GM19035 (cell line): ENCODE data around the gene MREG.
"Not testable (repeated sequence)": the region's sequence is repeated elsewhere in the genome, so short reads cannot be mapped to it uniquely, and the experiment has no call there.

Experiments
- ATAC-seq: cut with Tn5 transposase; IDR thresholded peaks from one replicate; pipeline ENCODE4 v1.9.1; 2021; ENCODE audit not compliant: unreplicated experiment

MREG gene

DNA sequence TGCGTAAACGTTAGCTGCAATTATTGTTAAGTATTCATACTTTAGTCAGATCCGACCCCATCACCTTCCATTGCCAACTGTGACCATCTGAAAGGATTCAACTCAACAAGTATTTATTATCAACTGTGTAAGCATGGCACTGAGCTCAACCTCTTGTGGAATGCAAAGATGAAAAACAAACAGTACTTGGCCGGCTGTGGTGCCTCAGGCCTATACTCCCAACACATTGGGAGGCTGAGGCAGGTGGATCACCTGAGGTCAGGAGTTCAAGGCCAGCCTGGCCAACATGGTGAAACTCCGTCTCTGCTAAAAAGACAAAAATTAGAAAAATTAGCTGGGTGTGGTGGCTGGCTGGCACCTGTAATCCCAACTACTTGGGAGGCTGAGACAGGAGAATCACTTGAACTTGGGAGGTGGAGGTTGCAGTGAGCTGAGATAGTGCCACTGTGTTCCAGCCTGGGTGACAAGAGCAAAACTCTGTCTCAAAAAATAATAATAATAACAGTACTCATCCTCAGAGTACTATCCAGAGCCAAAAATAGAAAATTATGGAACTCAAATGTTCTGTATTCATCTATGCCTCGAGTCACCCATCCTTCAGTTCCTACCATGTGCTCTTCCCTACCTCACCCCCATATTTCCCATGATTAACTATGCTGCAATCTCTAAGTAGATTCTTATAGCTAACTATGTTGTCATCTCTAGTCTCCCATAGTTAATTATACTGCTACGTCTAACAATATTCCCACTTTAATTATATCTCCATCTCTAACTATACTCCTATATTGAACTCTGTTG lies 8.6 kb upstream of the MREG start:
- no peak for ATAC-seq

DNA sequence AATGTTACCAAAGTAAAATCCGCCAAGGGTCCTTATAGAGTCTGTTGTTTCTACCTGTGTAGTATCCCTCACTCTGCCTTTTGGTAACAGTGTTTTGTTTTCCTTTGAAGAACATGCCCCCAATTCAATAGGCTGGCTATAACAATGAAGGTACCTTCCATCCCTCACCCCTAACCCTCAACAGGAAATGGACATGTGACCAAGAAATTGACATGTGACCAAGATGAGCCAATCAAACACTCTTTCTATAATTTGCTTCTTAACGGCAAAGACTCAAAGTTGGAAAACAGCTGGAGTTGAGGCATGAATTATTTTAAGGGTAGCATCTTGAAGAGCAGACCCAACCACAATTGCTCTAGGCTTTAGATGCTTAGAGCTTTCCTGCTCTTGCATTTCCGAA lies 5.4 kb upstream of the MREG start:
- ATAC-seq: no peak

DNA sequence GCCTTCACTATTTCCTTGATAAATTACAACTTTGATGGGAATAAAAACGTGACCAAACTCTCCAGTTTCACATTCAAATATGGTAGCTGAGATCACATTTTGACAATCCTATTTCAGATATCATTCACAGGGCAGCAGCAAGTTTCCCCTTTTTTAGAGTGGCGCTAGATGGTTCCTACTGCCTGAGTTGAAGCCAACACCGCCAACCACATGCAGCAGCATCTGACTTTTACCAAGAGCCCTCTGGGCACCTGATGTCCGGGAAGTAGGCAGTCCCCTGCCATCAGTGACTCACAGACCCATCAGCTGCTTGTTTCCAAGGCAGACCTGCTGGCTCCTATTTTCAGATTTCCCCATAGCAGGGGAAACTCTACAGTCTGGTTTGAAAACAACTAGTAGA lies 4.0 kb upstream of the MREG start:
- no peak for ATAC-seq

DNA sequence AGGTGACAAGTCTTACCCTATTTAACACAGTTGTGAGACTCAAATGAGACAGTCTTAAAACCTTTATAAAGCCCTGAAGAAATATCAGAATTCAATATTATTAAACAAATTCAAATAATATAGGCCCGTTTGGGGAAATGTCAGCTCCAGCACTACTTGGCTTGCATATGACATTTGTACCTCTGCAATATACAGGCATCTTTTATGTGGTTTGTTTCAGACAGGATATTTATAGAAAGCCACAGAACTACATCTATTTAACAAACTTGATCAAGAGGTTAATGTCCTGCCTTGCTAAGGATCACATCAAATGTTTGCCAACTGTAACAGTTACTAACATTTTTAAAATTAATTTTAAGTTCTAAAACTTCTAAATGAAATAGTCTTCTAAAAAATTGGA lies 3.2 kb upstream of the MREG start:
- ATAC-seq: no peak

DNA sequence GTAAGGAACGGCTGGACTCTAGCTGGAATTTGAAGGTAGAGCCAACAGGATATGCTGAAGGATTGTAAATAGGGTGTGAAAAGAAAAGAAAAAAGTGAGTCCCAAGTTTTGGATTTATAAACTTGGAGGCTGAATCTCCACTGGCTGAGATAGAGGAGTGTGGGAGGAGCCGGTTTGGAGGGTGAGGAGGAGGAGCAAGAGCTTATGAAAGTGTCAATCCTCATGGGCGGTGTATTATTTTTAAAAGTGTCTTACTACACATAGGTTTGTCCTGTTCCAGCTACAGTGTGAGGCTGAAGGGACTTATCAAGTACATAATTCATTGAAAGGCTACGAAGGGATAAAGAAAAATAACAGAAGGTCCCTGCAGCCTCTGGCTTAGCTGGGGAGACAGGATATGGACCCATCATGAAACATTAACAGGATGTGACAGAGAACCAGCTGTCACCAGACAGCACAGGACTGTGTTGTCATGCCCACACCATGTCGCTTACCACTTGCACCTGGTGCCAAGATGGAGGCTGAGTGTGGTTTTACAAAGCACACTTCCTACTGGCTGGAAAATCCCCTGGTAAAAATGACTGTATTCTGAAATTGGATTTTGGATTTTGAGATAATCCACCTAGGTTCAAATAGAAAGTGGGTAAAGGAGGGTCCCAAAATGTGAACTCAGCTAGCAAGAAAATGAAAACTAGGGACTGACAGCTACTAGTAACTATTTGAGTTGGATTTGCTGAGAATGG lies 2.5 kb upstream of the MREG start:
- ATAC-seq: peak; percentile 77

DNA sequence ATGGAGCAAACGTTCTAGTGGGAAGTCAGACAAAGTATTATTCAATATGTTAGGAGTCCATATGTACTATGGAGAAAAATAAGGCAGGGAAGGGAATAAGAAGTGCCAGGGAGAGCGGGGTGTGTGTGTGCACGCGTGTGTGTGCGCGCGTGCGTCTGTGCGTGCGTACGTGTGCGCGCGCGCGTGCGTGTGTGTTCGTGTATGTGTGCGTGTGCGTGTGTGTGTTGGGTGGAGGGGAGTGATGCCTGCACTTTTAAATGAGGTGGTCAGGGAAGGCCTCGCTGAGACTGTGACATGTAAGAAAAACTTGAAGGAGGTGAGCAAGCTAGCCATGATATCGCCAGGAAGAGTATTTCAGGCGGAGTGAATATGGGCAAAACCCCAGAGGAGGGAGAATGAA lies 1.6 kb upstream of the MREG start:
- no peak for ATAC-seq

DNA sequence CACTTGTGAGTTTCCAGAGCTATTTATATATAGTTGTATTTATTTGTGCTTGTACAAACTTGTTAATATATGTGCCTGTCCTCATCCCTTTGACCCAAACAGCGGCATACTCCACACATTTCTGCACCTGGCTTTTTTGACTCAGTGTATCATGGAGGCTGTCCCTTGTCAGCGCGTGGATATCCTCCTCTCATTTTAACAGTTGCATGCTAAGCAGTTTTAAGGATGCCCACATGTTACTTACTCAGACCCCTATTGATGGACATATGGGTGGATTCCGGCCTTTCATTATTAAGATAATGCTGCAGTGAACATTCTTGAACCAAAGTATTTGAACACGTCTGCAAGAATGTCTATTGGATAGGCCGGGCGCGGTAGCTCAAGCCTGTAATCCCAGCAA lies 655 bp upstream of the MREG start:
- no peak for ATAC-seq

DNA sequence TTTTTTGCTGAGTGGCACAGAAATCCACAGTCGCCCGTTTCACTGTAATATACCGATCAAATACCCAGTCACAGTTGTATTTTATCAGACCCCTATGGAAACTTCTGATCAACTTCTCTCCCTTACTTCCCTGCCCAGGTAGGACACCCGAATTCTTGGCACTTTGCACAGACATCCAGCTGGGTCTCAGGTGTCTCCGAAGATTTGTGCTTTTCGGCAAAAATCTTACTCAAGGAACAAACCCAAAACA lies 596 bp downstream of the MREG start:
- no peak for ATAC-seq

DNA sequence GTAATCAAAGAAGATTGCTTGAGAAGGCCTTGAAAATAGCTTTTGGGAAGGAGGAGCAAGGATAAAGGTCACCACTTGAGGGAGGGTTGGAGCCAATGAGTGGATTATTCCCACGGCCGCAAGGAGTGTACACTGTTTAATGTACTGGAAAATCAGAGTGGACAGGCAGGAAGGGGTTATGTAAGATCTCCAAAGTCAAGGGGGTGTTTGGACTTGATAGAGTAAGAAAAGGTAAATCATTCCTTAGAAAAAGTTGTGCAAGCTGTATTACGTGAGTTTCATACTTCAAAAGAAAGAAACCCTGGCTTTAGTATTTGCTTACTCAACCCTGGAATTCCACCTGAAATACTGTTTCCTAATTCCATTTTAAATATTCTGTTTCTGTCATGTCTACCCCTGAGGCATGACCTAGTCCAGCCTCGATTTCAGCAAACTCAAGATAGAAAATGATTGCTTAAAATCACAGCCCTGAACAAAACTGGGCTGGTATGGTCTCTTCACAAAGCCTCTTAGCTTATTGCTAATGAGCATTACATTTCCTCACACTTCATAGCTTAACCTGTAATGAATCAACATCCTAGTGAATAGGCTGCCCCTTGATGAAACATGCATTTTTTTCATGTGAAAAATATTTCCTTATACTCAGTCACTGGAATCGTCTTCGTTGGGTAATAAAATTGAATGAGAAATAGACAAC lies 1.1 kb downstream of the MREG start:
- no peak for ATAC-seq

DNA sequence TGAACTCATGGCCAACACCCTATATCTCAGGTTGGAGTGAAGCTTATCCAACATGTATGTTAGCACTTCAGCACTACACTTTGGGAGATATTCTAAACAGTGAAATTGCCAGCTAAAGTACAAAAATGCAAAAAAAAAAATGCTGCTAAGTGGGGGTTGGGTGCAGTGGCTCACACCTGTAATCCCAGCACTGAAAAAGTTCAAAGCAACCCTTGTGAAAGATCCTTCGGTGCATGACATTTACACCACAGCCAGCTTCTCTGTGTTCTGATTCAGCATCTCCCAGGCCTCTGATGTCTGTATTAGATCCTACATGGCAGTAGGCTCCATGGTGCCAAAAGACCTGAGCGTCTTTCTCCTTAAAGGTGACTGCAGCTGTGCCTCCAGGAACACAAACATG lies 4.1 kb downstream of the MREG start:
- not testable (repeated sequence) for ATAC-seq

DNA sequence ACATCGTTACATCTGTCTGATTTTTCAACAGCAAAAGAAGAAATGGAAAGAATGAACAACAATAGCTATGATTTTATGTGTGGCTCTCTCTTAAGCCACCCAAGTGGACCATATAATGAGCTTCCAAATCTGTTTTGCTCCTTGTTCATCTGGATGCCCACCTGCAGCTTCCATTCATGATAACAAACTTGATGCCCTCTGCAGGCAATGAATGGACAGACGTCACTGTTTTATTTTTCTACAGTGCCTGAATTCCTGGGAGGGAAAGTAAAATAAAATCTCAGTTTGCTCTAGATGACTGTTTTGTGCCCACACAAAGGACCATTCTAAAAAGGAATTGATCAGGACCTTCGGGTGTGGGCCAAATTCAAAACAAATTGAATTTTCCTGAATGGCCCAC lies 5.0 kb downstream of the MREG start:
- ATAC-seq: no peak

DNA sequence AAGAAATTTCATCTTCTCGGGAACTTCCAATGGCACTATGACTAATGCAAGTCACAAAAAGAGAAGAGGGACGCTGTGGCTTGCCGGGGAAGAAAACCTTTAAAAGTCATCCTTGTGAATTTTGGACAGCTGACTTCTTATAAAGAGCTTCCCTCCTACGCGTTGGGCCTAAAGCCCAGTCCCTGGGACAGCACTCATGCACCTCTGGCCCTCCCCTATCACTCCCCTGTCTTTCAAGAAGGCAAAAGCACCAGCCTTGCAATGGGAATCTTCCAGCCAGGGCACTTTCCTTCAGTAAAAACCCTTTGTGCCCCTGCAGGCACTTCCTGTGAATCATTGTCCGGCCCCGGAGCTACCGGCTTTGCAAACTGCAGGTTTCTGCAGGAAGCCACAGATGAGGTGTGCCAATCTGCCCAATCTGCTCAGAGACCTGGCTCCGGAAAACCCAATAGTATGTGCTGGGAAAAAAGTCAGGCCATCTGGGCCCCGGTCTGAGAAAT lies 7.1 kb downstream of the MREG start:
- ATAC-seq: peak; percentile 43

DNA sequence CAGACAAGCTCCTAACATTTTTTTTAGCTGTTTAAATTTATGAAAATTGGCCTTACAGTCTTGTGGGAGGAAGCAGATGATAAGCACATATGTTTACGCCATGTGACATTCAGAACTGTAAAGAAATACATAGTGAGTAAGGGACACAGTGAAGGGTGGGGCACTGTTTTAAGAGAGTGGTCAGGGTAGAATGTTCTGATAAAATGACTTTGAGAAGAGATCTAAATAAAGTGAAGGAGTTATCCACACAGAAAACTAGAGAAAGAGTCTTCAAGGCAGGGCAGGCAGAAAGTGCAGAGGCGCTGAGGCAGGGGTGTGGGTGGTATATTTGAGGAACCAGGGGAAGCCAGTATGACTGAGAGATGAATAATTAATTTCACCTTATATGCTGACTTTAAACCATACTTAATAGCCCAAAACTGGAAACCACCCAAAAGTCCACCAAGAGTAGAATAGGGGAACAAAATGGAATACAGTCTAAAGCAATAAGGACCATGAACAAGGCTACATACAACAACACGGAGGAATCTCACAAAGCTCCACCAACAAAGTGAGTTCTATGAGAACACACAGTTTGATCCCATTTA lies 8.6 kb downstream of the MREG start:
- no peak for ATAC-seq

DNA sequence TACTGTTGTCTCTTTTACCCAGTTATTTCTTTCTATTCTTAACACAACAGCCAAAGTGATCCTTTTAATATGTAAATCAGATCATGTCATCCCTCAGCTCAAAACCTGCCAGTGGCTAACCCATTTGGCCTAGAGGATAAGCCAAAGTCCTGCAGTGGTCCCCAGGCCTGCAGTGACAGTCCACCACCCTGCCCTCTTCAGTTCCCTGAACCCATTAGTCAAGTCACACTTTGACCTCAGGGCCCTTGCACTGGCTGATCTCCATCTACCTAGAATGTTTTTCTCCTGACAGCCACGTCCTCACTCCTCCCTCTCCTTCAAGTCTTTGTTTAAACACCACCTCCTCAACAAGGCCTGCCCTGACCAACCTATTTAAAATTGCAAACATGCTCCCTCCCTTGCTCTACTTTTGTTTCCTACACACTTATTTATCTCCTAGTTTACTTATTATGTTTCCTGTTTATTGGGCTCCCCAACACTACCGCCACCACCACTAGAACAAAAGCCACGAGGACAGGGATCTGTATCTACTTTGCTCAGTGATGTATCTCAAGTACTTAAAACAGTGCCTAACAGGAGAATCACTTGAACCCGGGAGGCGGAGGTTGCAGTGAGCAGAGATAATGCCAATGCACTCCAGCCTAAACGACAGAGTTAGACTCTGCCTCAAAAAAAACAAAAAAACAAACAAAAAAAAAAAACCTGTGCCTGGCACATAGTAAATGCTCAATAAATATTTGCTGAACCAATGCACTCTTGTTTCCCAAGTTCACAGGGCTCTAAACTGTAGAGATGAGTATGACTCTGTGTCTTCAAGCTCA lies 9.3 kb downstream of the MREG start:
- no peak for ATAC-seq

DNA sequence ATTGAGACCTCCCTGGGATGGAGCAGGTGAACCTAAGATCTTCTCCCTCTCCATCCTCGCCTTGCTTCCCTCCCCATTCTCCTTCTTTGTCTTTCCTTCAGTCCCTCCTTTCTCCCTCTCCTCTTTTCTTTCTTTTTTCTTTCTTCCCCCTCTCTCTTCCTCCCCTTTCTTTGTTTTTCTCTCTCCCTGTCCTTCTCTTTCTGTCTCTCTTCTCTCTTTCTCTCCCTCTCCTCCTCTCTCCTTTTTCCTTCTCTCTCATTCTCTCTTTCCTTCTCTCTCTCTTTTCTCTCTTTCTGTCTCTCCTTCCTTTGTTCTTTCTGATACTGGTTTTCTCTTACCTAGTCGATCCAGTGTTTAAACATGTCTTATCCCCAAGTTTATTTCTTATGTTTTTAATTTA lies 10.7 kb downstream of the MREG start:
- no peak for ATAC-seq

DNA sequence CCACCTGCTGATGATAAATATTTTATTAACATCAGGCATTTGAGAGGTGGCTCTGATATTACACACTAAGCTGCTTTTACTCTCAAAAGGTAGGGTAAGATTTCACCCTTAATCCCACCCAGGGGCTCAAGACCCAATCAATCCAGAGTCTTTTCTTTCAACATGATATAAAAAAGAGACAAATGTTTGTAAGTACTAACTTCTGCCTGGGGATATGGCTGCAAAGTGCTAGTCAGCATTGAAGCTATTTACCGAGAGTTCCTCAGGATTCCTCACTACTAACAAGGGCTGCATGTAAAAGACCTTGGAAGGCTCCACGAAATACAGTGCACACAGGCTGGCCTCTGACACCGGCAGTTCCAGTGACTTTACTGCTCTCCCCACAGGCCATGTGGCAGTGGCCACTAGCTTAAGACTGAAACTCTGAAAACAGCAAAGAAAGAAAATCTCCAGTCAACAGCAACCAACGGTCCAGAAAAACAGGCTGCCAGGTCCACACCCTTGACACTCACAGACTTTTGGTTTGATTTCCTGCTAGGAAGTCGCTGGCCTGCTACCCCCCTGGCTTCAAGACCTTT lies 11.2 kb downstream of the MREG start:
- ATAC-seq: no peak

DNA sequence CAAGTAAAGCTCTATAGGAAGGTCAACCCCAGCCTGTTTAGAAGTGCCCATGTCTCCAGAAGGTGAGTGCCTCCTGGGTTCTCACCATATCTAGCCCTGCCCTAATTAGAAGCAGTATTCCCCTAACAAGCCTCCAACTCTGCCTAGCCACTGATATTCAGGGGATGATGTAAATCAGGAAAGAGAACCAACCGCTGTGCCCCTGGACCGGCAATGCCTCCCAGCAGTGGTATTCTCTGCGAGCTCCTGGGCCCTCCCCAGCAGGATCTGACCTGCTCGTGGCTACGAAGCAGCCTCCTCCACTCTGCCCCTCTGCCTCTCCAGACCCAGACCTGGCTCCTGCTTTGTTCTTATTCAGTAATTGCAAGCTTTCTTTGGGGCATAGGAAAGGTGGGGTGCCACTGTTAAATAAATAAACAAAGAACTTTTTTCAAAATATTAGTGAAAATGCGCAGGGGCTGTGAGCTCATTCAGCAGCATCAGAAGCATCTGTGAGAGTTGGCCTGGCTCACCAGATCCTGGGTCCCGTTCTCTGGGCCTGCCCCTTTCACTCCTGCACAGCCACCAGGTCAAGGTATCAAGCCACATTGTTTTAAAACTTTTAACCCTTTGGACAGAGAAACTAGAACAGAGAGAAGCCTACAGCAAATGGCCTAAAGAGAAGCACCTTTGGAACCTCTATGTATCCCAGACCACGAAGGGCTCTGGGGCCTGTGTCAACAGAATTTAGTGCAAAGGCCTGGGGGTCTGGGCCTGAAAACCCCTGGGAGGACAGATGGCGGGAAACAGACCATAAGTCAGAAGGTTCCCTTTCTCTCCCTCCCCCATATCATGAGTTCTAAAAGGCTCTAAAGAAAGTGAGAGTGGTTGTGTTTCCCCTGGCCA lies 11.9 kb downstream of the MREG start:
- no peak for ATAC-seq

DNA sequence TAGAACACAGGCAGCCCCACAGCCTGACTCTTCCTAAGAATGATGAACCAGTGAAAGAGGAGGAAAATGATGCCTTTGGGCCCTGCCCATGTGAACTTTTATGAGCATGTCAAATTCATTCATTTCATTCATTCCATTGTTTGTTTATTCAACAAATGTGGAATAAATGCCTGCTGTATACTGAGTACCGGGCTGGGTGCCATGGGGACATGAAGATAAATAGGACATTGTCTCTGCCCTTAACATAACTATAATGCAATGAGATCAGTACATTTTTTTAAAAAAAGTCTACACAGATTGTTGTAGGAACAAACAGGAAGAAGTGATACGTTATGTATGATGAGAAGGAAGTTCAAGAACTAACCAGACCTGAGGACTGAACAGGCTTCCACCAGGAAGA lies 14.7 kb downstream of the MREG start:
- ATAC-seq: no peak

DNA sequence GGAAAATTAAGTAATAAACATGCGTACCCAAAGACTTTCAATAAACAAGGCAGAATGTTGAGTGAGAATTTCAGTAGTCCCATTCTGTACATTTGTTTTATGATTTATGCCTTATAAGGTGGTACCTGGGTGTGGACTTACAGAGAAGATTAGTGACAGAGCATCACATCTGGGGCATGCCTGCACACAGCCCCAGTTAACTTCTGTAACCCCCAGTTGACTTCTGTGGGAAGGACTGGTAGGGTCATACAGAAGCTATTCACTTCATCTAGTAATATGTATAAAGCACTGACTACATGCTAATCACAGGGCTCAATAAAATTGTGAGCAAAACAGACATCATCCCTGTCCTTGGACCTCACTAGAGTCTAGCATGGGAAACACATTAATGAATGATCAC lies 16.1 kb downstream of the MREG start:
- ATAC-seq: no peak

DNA sequence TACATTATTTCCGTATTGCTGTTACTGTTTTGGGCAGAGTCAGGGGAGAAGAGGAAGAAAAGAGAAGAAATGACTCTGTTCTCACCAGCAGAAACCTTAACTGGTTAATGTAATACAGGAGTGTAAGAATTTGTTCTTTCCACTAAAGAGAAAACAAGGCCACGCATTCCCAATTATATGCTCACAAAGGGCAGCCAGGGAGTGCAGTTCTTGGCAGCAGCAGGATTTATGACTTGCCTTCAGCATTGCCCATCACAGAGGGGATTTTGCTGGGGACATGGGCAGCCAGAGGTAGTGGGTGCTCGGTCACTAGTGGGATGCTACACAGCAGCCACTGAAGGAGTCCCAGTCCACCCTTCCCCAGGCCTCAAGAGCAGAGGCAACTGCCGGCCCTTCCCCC lies 18.4 kb downstream of the MREG start:
- no peak for ATAC-seq
